ENCODE measurements around the gene SSH2. TPM values are rescaled to one million over a fixed set of nuclear protein-coding genes. Genes with fewer than 3 reads are reported as not detected.
"Not testable (repeated sequence)": the region's sequence is repeated elsewhere in the genome, so short reads cannot be mapped to it uniquely, and the experiment has no call there.

The SSH2 gene
- polyA plus RNA-seq, 1 of the 3 experiments (the other 2 are of a cell fraction): 8.8 TPM

DNA sequence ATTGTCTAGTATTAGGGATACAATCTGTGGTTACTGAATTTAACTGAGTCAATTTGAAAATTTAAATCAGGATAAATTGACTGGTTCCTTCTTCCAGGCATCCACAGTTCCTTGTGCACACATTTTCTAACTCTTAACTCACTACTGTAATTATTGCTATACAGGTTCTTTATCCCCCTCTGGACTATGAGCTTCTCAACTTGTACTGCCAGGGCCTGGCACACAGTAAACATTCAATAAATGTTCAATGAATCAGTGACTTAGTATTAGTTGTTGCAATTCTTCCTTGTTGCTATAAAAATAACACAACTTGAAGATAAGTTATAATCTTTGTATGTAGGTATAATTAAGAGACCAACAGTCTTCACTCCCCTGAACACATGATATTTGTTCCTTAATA lies 67.9 kb downstream of the SSH2 start:
- Histone ChIP-seq H3K9ac (no peak overlapping the region), H3K4me1 (ENCODE audit: control insufficient read depth in 1 of 2, insufficient read depth in 2 of 2, low read depth in 1 of 2, low read length in 1 of 2) (peaks cover 0 to 2% of the 10 kb centered on the region in 2 experiments; a peak in 2 of 4 replicates), H3K36me3 (replicated peaks in 1 of 2; ENCODE audit: control insufficient read depth in 1 of 2, insufficient read depth in 2 of 2, low read length in 1 of 2) (no peaks in the 10 kb centered on the region), H3K9me3 (no peaks in the 10 kb centered on the region), H4K20me1 (ENCODE audit: insufficient read depth) (no peaks in the 10 kb centered on the region), H3K79me2 (ENCODE audit: insufficient read depth) (peaks cover 28% of the 10 kb centered on the region), H3K4me3 (ENCODE audit: low read depth in 2 of 2, low read length in 1 of 2) (no peak overlapping the region), H3K4me2 (no peak overlapping the region), H3K27ac (ENCODE audit: low read depth in 2 of 2, low read length in 1 of 2) (no peak overlapping the region), H3K9me2 (no peaks in the 10 kb centered on the region), H3K27me3 (ENCODE audit: insufficient read depth) (no peaks in the 10 kb centered on the region), H3F3A (replicated peaks; ENCODE audit: insufficient read depth) (no peaks in the 10 kb centered on the region), H2AFZ (ENCODE audit: low read depth) (no peak overlapping the region)
- CTCF ChIA-PET: interaction anchor here (2.4 kb wide), 1 partner anchor 69 kb away, joined by 9 read pairs; no protein-coding TSS in a partner anchor
- DNase-seq: no peak
- POLR2A ChIA-PET: no interaction called here
- TF ChIP-seq, protein P1, sequence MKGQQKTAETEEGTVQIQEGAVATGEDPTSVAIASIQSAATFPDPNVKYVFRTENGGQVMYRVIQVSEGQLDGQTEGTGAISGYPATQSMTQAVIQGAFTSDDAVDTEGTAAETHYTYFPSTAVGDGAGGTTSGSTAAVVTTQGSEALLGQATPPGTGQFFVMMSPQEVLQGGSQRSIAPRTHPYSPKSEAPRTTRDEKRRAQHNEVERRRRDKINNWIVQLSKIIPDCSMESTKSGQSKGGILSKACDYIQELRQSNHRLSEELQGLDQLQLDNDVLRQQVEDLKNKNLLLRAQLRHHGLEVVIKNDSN (IDR thresholded peaks at IDR 0.05; ENCODE audit: borderline replicate concordance, low read depth): no peak
- TF ChIP-seq RAD21 (IDR thresholded peaks at IDR 0.05; ENCODE audit: low read length) (no peak), FOSL2 (IDR thresholded peaks at IDR 0.05; ENCODE audit: borderline replicate concordance, low read depth) (no peak), SIN3A (IDR thresholded peaks at IDR 0.05; ENCODE audit: borderline replicate concordance, low read depth, low read length) (no peak), TCF12 (IDR thresholded peaks at IDR 0.05) (no peak), POLR2AphosphoS5 (IDR thresholded peaks at IDR 0.05; ENCODE audit: low read depth, low read length) (no peak), PBX3 (IDR thresholded peaks at IDR 0.05) (no peak), RFX5 (IDR thresholded peaks at IDR 0.05; ENCODE audit: low read length) (no peak), RCOR1 (IDR thresholded peaks at IDR 0.05; ENCODE audit: low read length) (no peak), REST (IDR thresholded peaks at IDR 0.05; ENCODE audit: low read depth, low read length) (no peak), ELF1 (IDR thresholded peaks at IDR 0.05) (no peak), GATA2 (CRISPR knock-in tag; IDR thresholded peaks at IDR 0.05) (no peak), EP300 (IDR thresholded peaks at IDR 0.05; ENCODE audit: borderline replicate concordance in 1 of 2, low read depth in 1 of 2, low read length in 1 of 2) (no peak), TEAD4 (IDR thresholded peaks at IDR 0.05; ENCODE audit: borderline replicate concordance, insufficient read depth) (no peak), RXRA (IDR thresholded peaks at IDR 0.05; ENCODE audit: borderline replicate concordance, low read depth) (no peak)
- TF ChIP-seq, protein P2, sequence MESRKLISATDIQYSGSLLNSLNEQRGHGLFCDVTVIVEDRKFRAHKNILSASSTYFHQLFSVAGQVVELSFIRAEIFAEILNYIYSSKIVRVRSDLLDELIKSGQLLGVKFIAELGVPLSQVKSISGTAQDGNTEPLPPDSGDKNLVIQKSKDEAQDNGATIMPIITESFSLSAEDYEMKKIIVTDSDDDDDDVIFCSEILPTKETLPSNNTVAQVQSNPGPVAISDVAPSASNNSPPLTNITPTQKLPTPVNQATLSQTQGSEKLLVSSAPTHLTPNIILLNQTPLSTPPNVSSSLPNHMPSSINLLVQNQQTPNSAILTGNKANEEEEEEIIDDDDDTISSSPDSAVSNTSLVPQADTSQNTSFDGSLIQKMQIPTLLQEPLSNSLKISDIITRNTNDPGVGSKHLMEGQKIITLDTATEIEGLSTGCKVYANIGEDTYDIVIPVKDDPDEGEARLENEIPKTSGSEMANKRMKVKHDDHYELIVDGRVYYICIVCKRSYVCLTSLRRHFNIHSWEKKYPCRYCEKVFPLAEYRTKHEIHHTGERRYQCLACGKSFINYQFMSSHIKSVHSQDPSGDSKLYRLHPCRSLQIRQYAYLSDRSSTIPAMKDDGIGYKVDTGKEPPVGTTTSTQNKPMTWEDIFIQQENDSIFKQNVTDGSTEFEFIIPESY (IDR thresholded peaks at IDR 0.05; ENCODE audit: borderline replicate concordance, low read depth): no peak

- H3K9me2 ChIP-seq; CTCF ChIA-PET; H3K4me3 ChIP-seq (ENCODE audit: low read depth in 2 of 2, low read length in 1 of 2); H2AFZ ChIP-seq (ENCODE audit: low read depth); H3K27me3 ChIP-seq (ENCODE audit: insufficient read depth); POLR2A ChIA-PET; DNase-seq; H3K9me3 ChIP-seq; H3K9ac ChIP-seq; H4K20me1 ChIP-seq (ENCODE audit: insufficient read depth); H3K27ac ChIP-seq (ENCODE audit: low read depth in 2 of 2, low read length in 1 of 2); H3K4me2 ChIP-seq; H3K36me3 ChIP-seq (replicated peaks in 1 of 2; ENCODE audit: control insufficient read depth in 1 of 2, insufficient read depth in 2 of 2, low read length in 1 of 2): not testable (repeated sequence)
- Histone ChIP-seq H3F3A (replicated peaks; ENCODE audit: insufficient read depth) (peaks cover 13% of the 10 kb centered on the region), H3K4me1 (ENCODE audit: control insufficient read depth in 1 of 2, insufficient read depth in 2 of 2, low read depth in 1 of 2, low read length in 1 of 2) (peaks cover 0 to 19% of the 10 kb centered on the region in 2 experiments; a peak in 2 of 4 replicates), H3K79me2 (ENCODE audit: insufficient read depth) (peaks cover 19% of the 10 kb centered on the region; the same call in 1 of the 2 replicates)
- 97% methylated on average over 4 of the region's 4 CpGs for WGBS (ENCODE audit: low lambda C conversion rate)
Measured at GRCh38 chr17:29859445-29859844, 70.6 kb downstream of the SSH2 start.

All from SK-N-SH (cell line).